HepG2 (cell line): ENCODE results near the gene NAPEPLD. TPM values are rescaled to one million over a fixed set of nuclear protein-coding genes. Genes with fewer than 3 reads are reported as not detected.
"Not testable (repeated sequence)": the region's sequence is repeated elsewhere in the genome, so short reads cannot be mapped to it uniquely, and the experiment has no call there.

Source experiments
- ATAC-seq: fragments of 200-7000 bp; cut with Tn5 transposase; 3 replicates; pipeline ENCODE4 v1.9.1; 2020; ENCODE audit warnings: mild to moderate bottlenecking, moderate library complexity
- BruUV-seq: library from RNA; stranded (reverse); fragments of 400-500 nt; replicated peaks from 2 replicates; lab custom pipeline; 2021; lab: Mats Ljungman, UMichigan
- CTCF ChIA-PET: fragments of 300-600 bp; formaldehyde crosslinking; extraction: SDS; loops from one replicate; lab custom pipeline; 2021; ENCODE audit warnings: low total read pairs, inconsistent platforms, low intra/inter-chr PET ratio; lab: Yijun Ruan, JAX
- POLR2A ChIA-PET: fragments of 350-600 bp; sonication (Branson Sonifier 250); formaldehyde crosslinking; loops from one replicate; lab custom pipeline; 2020; ENCODE audit warnings: antibody characterized with exemption, inconsistent platforms; lab: Yijun Ruan, JAX
- DNase-seq: peaks from one replicate; pipeline ENCODE4 v3.0.0-alpha.2; 2015; ENCODE audit warnings: low spot score
- FAIRE-seq: peaks from 3 replicates; lab custom pipeline; 2011; peaks lifted over from hg19 to GRCh38; lab: Jason Lieb, UNC
- H2AFZ ChIP-seq: one replicate; pipeline ENCODE4 v1.6.1; 2011; ENCODE audit warnings: low read length, inconsistent platforms
- H3K27ac ChIP-seq: fragments of 300-600 bp; 3 replicates; pipeline ENCODE4 v1.8.0; 2011; ENCODE audit warnings: mixed run types, mild to moderate bottlenecking, mixed read lengths, low read length, inconsistent platforms; ENCODE audit not compliant: insufficient read depth; ENCODE audit errors: extremely low read length
- H3K27me3 ChIP-seq, 2 experiments: fragments of 200-600 bp in 1 of 2; 2 replicates in 1 of 2; 3 replicates in 1 of 2; pipeline versions ENCODE4 v1.6.0 to v1.8.0; 2011; ENCODE audit warnings: low read length in 2 of 2, mild to moderate bottlenecking in 2 of 2, moderate library complexity in 2 of 2, inconsistent platforms in 1 of 2; ENCODE audit not compliant: insufficient read depth in 2 of 2, control insufficient read depth in 1 of 2
- H3K36me3 ChIP-seq, 2 experiments: fragments of 200-600 bp in 1 of 2; replicated peaks in 1 of 2; 2 replicates in 1 of 2; 3 replicates in 1 of 2; pipeline versions ENCODE4 v1.5.1 to v1.8.0; 2011; ENCODE audit warnings: low read length in 2 of 2, inconsistent platforms in 1 of 2; ENCODE audit not compliant: insufficient read depth in 2 of 2, control insufficient read depth in 1 of 2
- H3K4me1 ChIP-seq: 2 replicates; pipeline ENCODE4 v1.5.1; 2012; ENCODE audit warnings: low read length, inconsistent platforms; ENCODE audit not compliant: insufficient read depth
- H3K4me2 ChIP-seq: 2 replicates; pipeline ENCODE4 v1.6.0; 2011; ENCODE audit warnings: low read depth, low read length, inconsistent platforms
- H3K4me3 ChIP-seq, 3 experiments: fragments of 200-600 bp in 1 of 3; sonication (generic), shearing (Covaris generic) in 1 of 3; replicated peaks in 1 of 3; 2 replicates each; pipeline ENCODE4 v1.5.1; 2011 to 2016; ENCODE audit warnings: low read length in 3 of 3, inconsistent platforms in 2 of 3, low read depth in 2 of 3, mild to moderate bottlenecking in 2 of 3, control low read depth in 1 of 3, mixed read lengths in 1 of 3; ENCODE audit not compliant: insufficient read depth in 1 of 3
- H3K79me2 ChIP-seq: one replicate; pipeline ENCODE4 v1.6.1; 2011; ENCODE audit warnings: low read length, inconsistent platforms; ENCODE audit not compliant: insufficient read depth
- H3K9ac ChIP-seq: 2 replicates; pipeline ENCODE4 v1.6.0; 2011; ENCODE audit warnings: mild to moderate bottlenecking, low read depth, low read length, inconsistent platforms; ENCODE audit not compliant: insufficient read depth
- H3K9me3 ChIP-seq: 2 replicates; pipeline ENCODE4 v1.5.1; 2012; ENCODE audit warnings: mild to moderate bottlenecking, low read length
- H4K20me1 ChIP-seq: 2 replicates; pipeline ENCODE4 v1.6.0; 2011; ENCODE audit warnings: inconsistent platforms, mild to moderate bottlenecking, low read length, moderate library complexity; ENCODE audit not compliant: insufficient read depth
- WGBS: methylation state at CpG from one replicate; pipeline ENCODE4 v1.1.6; 2017; ENCODE audit warnings: low lambda C conversion rate; 5-methylcytosine and 5-hydroxymethylcytosine counted together
- in situ Hi-C: cut with HindIII; loops from 2 replicates; pipeline ENCODE4 v1.10.0; 2017; ENCODE audit warnings: low pct_unique_long_range_greater_than_20kb; ENCODE audit not compliant: extremely low pct_ligation_motif_present
- intact Hi-C: fragments of 100-400 bp; cut with micrococcal nuclease; formaldehyde crosslinking; loops from one replicate; pipeline ENCODE4 v1.10.0; 2022; ENCODE audit not compliant: unreplicated experiment
- polyA plus RNA-seq, 8 experiments: library from polyadenylated mRNA; depleted of rRNA in 3 of 8; stranded (reverse) in 7 of 8; unstranded in 1 of 8; fragments of >200 nt; fragmentation: Illumina TruSeq in 4 of 8; extraction: Trizol in 4 of 8; gene quantifications; 2 replicates each; pipeline versions ENCODE4 v1.2.1 to v1.2.3, GENCODE V29; 2011 to 2016; ENCODE audit warnings: low read depth in 4 of 8, missing spikeins in 1 of 8, mixed read lengths in 1 of 8; ENCODE audit not compliant: insufficient read depth in 1 of 8
- total RNA-seq, 5 experiments: library from RNA; depleted of rRNA; stranded (reverse); fragments of >200 nt; fragmentation: Illumina TruSeq; extraction: Trizol; gene quantifications; 2 replicates each; pipeline ENCODE4 v1.2.3, GENCODE V29; 2016; ENCODE audit warnings: low read depth in 1 of 5
- TF ChIP-seq, protein P1 (sequence below): sonication (generic); formaldehyde crosslinking; IDR thresholded peaks from 2 replicates; pipeline ENCODE4 v1.5.1; 2020; ENCODE audit warnings: mild to moderate bottlenecking, missing genetic modification reagents, moderate library complexity

Gene NAPEPLD
- total and polyA plus RNA-seq, 2 of the 13 experiments (the other 11 are each of a cell fraction or from before 2014, with no cell fraction given) = 3.4 to 5.6 TPM

DNA sequence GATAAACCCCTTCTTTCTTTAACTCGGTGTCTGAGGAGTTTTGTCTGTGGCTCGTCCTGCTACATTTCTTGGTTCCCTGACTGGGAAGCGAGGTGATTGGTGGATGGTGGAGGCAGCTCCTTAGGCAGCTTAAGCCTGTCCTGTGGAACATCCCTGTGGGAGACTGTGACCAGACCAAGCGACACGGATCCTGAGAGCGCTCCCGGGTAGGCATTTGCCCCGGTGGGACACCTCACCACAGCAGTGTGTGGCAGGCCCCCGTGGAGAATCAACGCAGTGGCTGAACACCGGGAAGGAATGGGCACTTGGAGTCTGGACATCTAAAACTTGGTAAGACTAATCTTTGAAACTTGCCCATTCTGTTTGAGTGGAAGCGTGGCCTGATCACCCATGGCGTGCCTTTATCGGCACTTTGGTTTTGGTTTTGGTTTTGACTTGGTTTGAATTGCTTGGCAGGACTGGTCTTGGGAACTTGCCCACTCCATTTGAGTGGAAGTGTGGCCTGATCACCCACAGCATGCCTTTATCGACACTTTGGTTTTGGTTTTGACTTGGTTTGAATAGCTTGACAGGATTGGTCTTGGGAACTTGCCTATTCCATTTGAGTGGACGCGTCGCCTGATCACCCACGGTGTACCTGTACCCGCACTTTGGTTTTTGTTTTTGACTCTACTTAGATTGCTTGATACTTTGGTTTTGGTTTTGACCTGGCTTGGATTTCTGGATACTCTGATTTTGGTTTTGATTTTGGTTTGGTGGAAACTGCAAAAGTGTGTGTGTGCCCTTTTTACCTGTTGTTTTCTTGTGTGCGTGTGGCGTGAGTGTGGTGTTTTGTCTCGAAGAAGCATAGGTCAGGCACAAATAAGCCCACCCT is 4.1 kb upstream of the NAPEPLD start:
- peaks cover 49% of the 10 kb centered on the region for H3K4me1 ChIP-seq
- CTCF ChIA-PET, H3K27me3 ChIP-seq, H2AFZ ChIP-seq, ATAC-seq, FAIRE-seq, H3K9ac ChIP-seq, intact Hi-C loops, H3K27ac ChIP-seq, DNase-seq, H3K36me3 ChIP-seq, H3K9me3 ChIP-seq, H3K79me2 ChIP-seq, POLR2A ChIA-PET, BruUV-seq, H3K4me2 ChIP-seq, in situ Hi-C loops, H3K4me3 ChIP-seq, H4K20me1 ChIP-seq: not testable (repeated sequence)
- TF ChIP-seq, protein P1, sequence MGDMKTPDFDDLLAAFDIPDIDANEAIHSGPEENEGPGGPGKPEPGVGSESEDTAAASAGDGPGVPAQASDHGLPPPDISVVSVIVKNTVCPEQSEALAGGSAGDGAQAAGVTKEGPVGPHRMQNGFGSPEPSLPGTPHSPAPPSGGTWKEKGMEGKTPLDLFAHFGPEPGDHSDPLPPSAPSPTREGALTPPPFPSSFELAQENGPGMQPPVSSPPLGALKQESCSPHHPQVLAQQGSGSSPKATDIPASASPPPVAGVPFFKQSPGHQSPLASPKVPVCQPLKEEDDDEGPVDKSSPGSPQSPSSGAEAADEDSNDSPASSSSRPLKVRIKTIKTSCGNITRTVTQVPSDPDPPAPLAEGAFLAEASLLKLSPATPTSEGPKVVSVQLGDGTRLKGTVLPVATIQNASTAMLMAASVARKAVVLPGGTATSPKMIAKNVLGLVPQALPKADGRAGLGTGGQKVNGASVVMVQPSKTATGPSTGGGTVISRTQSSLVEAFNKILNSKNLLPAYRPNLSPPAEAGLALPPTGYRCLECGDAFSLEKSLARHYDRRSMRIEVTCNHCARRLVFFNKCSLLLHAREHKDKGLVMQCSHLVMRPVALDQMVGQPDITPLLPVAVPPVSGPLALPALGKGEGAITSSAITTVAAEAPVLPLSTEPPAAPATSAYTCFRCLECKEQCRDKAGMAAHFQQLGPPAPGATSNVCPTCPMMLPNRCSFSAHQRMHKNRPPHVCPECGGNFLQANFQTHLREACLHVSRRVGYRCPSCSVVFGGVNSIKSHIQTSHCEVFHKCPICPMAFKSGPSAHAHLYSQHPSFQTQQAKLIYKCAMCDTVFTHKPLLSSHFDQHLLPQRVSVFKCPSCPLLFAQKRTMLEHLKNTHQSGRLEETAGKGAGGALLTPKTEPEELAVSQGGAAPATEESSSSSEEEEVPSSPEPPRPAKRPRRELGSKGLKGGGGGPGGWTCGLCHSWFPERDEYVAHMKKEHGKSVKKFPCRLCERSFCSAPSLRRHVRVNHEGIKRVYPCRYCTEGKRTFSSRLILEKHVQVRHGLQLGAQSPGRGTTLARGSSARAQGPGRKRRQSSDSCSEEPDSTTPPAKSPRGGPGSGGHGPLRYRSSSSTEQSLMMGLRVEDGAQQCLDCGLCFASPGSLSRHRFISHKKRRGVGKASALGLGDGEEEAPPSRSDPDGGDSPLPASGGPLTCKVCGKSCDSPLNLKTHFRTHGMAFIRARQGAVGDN (CRISPR knock-in tag) = 0 out of 2 replicates have a peak, but pooled peaks have one; percentile 10
- WGBS = 96% methylated on average over 22 of the region's 23 CpGs
